GM10266 (cell line): ENCODE data around the gene EMC8.
"Not testable (repeated sequence)": the region's sequence is repeated elsewhere in the genome, so short reads cannot be mapped to it uniquely, and the experiment has no call there.

Experiments used
- DNase-seq: peaks from one replicate; pipeline ENCODE4 v3.0.0; 2012; ENCODE audit errors: extremely low spot score
- TF ChIP-seq, protein P1 (sequence below): IDR thresholded peaks from 2 replicates; pipeline ENCODE4 v1.5.1; 2012; ENCODE audit warnings: mild to moderate bottlenecking, low read depth; ENCODE audit not compliant: control insufficient read depth, insufficient read depth; ENCODE audit errors: missing control alignments

Gene EMC8

DNA sequence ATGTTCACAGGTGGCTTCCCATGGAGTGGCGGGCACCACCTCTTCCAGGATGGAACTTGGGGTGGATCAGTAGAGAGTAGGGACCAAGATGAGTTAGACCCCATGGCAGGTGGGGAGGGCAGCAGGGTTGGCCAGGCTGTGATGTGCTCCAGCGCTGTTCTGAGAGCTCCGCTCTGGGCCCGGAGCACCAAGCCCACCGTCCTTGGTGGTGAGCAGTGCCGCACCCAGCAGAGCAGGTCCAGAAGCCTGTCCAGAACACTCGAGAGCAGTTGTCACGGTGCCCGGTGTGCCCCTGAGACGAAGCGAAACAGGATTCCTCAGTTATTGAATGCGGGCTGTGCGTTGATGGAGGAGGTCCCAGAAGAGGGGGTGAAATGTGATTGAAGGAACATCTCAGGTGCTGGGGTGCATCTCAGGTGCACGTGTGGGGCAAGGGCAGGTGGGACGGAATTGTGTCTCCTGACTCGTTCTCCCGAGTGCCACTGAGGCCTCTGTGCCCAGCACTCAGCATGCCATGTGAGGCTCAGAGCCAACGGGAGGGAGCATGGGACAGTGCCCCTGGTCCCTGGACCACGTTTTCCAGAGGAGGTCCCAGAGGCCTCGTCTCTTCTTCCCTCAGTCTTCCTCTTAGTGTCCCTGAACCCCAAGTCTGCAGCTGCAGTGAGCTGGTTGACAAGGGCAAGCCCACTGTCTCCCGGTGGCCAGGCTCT, 39.7 kb upstream of the EMC8 start:
- DNase-seq: no peak
- TF ChIP-seq, protein P1, sequence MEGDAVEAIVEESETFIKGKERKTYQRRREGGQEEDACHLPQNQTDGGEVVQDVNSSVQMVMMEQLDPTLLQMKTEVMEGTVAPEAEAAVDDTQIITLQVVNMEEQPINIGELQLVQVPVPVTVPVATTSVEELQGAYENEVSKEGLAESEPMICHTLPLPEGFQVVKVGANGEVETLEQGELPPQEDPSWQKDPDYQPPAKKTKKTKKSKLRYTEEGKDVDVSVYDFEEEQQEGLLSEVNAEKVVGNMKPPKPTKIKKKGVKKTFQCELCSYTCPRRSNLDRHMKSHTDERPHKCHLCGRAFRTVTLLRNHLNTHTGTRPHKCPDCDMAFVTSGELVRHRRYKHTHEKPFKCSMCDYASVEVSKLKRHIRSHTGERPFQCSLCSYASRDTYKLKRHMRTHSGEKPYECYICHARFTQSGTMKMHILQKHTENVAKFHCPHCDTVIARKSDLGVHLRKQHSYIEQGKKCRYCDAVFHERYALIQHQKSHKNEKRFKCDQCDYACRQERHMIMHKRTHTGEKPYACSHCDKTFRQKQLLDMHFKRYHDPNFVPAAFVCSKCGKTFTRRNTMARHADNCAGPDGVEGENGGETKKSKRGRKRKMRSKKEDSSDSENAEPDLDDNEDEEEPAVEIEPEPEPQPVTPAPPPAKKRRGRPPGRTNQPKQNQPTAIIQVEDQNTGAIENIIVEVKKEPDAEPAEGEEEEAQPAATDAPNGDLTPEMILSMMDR: no peak

DNA sequence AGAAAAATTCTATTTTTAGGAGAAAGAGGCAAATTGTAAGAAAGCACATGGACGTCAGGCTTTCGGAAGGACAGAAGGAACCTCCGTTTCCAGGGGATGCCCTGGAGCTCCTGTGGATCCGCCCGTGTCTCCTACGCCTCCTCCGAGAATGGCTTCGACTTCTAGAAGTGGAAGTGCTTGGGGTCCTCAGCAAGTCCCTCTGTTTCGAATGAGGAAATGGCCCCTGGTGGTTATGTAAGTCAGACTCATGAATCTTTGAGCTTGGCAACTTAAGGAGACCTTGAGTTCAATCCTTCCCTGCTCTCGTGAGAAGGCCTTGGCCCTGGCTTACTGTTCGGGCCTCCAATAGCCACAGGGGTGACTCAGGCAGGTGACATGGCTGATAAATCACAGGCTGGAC, 39.0 kb upstream of the EMC8 start:
- TF ChIP-seq, protein P1: no peak
- no peak for DNase-seq

DNA sequence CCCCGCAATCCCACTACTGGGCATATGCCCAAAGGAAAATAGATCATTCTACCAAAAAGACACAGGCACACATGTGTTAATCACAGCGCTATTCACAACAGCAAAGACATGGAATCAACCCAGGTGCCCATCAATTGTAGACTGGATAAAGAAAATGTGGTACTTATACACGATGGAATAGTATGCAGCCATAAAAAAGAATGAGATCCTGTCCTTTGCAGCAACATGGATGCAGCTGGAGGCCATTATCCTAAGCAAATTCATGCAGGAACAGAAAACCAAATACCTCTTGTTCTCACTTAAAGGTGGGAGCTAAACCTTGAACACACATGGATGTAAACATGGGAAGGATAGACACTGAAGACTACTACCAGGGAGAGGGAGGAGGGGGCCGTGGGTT, 38.3 kb upstream of the EMC8 start:
- DNase-seq: not testable (repeated sequence)

DNA sequence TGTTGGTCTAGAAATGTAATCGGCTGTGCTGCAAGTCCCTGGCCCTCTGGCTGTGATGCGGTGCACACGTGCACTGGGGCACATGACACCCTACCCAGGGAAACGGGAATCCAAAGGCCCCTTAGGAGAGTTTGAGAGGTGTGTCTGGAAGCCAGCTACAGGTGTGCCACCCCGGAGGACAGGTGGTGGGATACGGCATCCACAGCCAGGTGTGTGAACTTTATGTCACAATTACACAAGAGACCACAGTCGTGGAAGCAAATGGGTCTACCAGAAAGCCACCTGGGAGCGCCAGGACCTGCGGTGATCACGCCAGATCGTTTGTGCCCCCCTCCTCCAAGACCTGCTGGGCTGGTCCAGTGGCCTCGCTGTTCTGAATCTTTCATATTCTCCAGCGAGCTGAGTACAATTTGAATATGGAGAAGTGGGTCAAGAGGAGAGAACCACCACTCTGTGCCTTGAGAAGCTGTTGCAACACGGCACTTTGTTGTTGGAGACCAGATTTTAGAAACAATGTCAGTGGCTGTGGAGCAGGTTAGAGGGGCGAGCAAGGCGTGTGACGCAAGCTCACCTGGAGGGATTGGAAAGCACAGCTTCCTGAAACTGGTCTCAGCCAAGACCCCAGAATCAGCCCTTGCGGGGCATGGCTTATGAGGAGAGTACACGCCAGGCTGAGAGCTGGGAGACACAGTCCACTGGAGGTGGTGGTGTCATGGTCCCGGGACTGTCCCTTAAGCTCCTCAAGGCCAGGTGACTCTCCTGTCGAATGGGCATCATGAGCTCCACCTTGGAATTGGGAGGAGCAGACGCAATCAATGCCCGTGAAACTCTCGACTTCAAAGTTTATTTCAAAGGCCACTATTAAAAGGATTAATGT, 37.6 kb upstream of the EMC8 start:
- no peak for DNase-seq
- TF ChIP-seq, protein P1: no peak

DNA sequence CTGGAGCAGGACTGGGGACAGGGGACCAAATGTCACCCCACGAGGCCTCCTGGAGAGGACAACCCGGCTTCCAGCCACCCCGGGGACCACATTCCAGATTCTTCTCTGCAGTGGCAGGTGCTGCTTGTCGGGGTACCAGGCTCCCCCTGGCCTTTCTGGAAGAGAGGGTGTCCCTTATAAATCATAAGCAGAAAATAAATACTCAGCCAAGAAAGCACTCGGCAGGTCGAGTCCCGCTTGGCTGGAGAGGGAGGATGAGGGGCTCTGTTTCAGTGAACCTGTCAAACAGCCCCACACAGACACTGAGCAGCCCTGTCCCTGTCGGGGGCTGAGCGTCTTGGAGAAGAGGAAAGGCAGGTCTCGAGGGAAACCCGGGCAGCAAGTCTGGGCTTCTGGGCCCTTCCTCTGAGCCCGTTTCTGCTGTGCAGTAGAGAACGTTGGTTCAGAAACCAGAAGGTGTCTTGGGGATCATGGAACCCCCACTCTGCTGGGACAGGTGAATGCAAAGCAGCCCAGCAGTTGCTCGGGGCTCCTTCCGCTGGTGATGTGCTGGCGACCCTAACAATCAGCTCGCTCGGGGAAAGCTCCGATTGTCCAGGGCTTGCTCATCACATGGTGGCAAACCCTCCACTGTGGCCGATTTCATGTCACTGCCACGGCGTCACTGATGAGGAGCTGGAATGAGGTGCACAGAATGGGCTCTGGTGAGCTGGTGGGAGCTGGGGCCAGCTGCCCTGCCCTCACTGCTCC, 36.8 kb upstream of the EMC8 start:
- TF ChIP-seq, protein P1: no peak
- DNase-seq: no peak

DNA sequence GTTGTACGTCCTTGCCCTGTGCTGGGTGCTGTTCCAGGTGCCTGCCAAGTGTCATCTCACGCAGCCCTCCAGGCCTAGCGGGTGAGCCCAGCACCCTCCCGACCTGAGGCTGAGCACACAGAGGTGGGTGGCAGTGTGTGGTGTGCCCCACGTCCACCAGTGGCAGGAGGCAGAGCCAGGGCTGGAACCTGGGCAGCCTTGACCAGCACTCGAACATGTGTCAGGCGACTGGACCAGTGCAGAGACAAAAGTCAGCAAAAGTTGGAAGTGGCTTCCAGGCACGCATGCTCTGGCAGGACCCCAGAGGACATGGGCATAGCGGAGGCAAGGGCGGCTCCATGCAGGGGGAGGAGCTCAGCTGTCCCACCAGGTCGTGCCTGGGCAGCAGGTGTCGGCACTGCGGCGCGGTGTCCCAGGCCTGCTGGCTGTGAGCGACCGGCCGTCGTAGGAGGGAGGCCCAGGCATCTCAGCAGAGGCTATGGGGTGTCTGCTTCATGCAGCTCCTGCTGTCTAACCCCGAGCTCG, 35.9 kb upstream of the EMC8 start:
- DNase-seq: no peak
- TF ChIP-seq, protein P1: no peak

DNA sequence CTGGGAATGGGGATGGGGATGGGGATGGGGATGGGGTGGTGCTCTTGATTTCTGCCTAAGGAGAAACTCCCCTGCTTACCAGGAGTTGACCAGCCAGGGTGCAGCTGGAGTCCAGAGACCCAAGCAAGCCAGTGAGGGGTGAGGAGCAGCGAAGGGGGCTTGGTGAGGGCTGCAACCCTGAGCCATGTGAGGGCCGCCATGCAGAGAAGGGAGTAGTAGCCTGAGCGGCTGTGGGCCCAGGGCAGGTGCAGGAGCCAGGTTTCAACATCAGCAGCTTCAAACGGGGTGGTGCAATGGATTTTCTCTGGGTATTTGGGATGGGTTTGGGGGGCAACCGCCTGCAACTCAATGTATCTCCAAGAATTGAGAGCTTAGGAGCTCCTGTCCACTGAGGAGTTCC, 35.4 kb upstream of the EMC8 start:
- DNase-seq: no peak
- TF ChIP-seq, protein P1: no peak
